ENCODE data around the gene DIDO1.

Gene DIDO1

DNA sequence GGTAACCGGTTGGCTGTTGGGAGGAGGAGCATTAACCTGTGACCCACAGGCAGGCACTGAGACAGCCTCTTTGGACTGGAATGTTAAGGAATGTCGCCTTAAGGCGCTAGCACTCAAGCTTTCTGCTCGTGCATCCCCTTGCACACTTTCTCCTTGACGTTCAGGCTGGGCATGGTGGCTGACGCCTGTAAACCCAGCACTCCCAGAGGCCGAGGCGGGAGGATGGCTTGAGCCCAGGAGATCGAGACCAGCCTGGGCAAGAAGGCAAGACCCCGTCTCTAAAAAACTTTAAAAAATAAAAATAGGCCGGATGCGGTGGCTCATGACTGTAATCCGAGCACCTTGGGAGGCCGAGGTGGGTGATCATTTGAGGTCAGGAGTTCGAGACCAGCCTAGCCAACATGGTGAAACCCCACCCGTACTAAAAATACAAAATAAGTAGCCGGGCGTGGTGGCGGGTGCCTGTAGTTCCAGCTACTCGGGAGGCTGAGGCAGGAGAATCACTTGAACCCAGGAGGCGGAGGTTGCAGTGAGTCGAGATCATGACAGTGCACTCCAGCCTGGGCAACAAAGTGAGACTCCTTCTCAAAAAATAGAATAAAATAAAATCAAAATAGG is 9.8 kb upstream of the DIDO1 start:
- H3K27me3 ChIP-seq (ENCODE audit: insufficient read depth, low read length): no peaks in the 10 kb centered on the region
- 87% methylated on average over 22 of the region's 22 CpGs for WGBS
- H3K4me3 ChIP-seq (ENCODE audit: low read length): peak overlapping the region; percentile 99
- H3K27ac ChIP-seq (ENCODE audit: low read depth, low read length): 0 out of 2 replicates have a peak overlapping the region, but pooled peaks have one; percentile 5
- H3K9me3 ChIP-seq (ENCODE audit: insufficient read depth, low read depth, low read length): no peaks in the 10 kb centered on the region
- peaks cover 45% of the 10 kb centered on the region for H3K36me3 ChIP-seq (ENCODE audit: insufficient read depth, low read length)
- H3K9ac ChIP-seq (ENCODE audit: low read depth, low read length): peak overlapping the region; percentile 99
- peaks cover 48% of the 10 kb centered on the region for H3K4me1 ChIP-seq (ENCODE audit: insufficient read depth, low read length)

DNA sequence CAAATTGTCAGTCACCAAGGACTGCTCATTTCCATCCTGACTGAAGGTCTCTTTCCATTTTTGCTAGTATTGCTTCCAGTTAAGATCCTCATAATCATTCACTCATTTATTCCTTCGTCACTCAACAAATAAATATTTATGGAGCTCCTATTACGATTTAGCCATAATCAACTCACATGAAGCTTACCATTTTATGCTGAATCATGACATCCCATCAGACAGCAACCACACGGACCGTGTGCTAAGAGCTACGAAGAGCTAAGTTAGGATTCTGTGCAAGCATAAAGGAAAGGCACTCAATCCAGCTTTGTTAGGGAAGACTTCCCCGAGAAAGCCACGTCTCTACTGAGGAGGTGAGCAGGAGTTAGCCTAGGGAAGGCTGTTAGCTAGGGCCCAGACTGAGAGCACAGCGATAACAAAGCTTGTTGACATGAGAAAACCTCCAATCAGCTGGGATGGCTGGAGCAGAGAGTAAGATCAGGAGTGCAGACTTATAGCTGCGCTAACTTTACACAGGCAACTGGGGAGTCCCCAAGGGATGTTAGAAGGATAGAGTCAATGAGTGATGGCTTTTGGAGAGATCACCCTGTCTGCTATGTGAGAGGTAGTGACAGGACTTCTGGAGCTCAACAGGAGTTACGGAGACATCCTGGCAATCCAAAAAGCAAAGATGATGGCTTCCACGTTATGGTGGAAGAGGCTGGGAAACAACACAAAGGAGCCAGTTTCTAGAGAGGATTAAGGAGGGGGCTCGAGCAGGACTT is 9.1 kb upstream of the DIDO1 start:
- Histone ChIP-seq H3K27ac (ENCODE audit: low read depth, low read length) (0 out of 2 replicates have a peak overlapping the region, but pooled peaks have one; percentile 5), H3K4me3 (ENCODE audit: low read length) (peak overlapping the region; percentile 99), H3K27me3 (ENCODE audit: insufficient read depth, low read length) (no peaks in the 10 kb centered on the region), H3K9me3 (ENCODE audit: insufficient read depth, low read depth, low read length) (no peaks in the 10 kb centered on the region), H3K36me3 (ENCODE audit: insufficient read depth, low read length) (peaks cover 45% of the 10 kb centered on the region), H3K4me1 (ENCODE audit: insufficient read depth, low read length) (peaks cover 55% of the 10 kb centered on the region), H3K9ac (ENCODE audit: low read depth, low read length) (peak overlapping the region; percentile 33)
- 90% methylated on average over 12 of the region's 12 CpGs for WGBS

- Histone ChIP-seq H3K27me3 (ENCODE audit: insufficient read depth, low read length) (no peaks in the 10 kb centered on the region), H3K4me1 (ENCODE audit: insufficient read depth, low read length) (peaks cover 49% of the 10 kb centered on the region), H3K27ac (ENCODE audit: low read depth, low read length) (no peak overlapping the region), H3K4me3 (ENCODE audit: low read length) (no peak overlapping the region), H3K9me3 (ENCODE audit: insufficient read depth, low read depth, low read length) (no peaks in the 10 kb centered on the region), H3K9ac (ENCODE audit: low read depth, low read length) (no peak overlapping the region), H3K36me3 (ENCODE audit: insufficient read depth, low read length) (peaks cover 45% of the 10 kb centered on the region)
- 82% methylated on average over 3 of the region's 3 CpGs for WGBS
These were observed 7.7 kb upstream of the DIDO1 start for GRCh38 chr20:62933966-62934365.

- 76% methylated on average over 8 of the region's 9 CpGs for WGBS
- Histone ChIP-seq H3K27ac (ENCODE audit: low read depth, low read length) (peak overlapping the region; percentile 13; the same call in 1 of the 2 replicates), H3K9ac (ENCODE audit: low read depth, low read length) (no peak overlapping the region), H3K4me1 (ENCODE audit: insufficient read depth, low read length) (peaks cover 63% of the 10 kb centered on the region), H3K4me3 (ENCODE audit: low read length) (no peak overlapping the region), H3K9me3 (ENCODE audit: insufficient read depth, low read depth, low read length) (no peaks in the 10 kb centered on the region), H3K36me3 (ENCODE audit: insufficient read depth, low read length) (peaks cover 45% of the 10 kb centered on the region), H3K27me3 (ENCODE audit: insufficient read depth, low read length) (no peaks in the 10 kb centered on the region)
These were observed 5.2 kb upstream of the DIDO1 start for GRCh38 chr20:62931464-62931863.

- peaks cover 25% of the 10 kb centered on the region for H3K36me3 ChIP-seq (ENCODE audit: insufficient read depth, low read length)
- peaks cover 56% of the 10 kb centered on the region for H3K4me1 ChIP-seq (ENCODE audit: insufficient read depth, low read length)
- peak overlapping the region; percentile 86 for H3K4me3 ChIP-seq (ENCODE audit: low read length)
- no peaks in the 10 kb centered on the region for H3K27me3 ChIP-seq (ENCODE audit: insufficient read depth, low read length)
- H3K9me3 ChIP-seq (ENCODE audit: insufficient read depth, low read depth, low read length): no peaks in the 10 kb centered on the region
- peak overlapping the region; percentile 99 for H3K27ac ChIP-seq (ENCODE audit: low read depth, low read length)
- WGBS: 2% methylated on average over 44 of the region's 44 CpGs
- H3K9ac ChIP-seq (ENCODE audit: low read depth, low read length): peak overlapping the region; percentile 94
These were observed 2.8 kb upstream of the DIDO1 start for GRCh38 chr20:62929051-62929538.

GRCh38 chr20:62928246-62928939 is 2.1 kb upstream of the DIDO1 start:
- no peaks in the 10 kb centered on the region for H3K9me3 ChIP-seq (ENCODE audit: insufficient read depth, low read depth, low read length)
- H3K4me1 ChIP-seq (ENCODE audit: insufficient read depth, low read length): peaks cover 59% of the 10 kb centered on the region
- H3K36me3 ChIP-seq (ENCODE audit: insufficient read depth, low read length): peaks cover 18% of the 10 kb centered on the region; the same call in 1 of the 2 replicates
- H3K27ac ChIP-seq (ENCODE audit: low read depth, low read length): peak overlapping the region; percentile 99
- 14% methylated on average over 14 of the region's 14 CpGs for WGBS
- no peaks in the 10 kb centered on the region for H3K27me3 ChIP-seq (ENCODE audit: insufficient read depth, low read length)
- peak overlapping the region; percentile 86 for H3K4me3 ChIP-seq (ENCODE audit: low read length)
- peak overlapping the region; percentile 94 for H3K9ac ChIP-seq (ENCODE audit: low read depth, low read length)

GRCh38 chr20:62927128-62927705 is 912 bp upstream of the DIDO1 start:
- WGBS: 74% methylated on average over 8 of the region's 12 CpGs
- Histone ChIP-seq H3K27ac (ENCODE audit: low read depth, low read length) (peak overlapping the region; percentile 99), H3K9ac (ENCODE audit: low read depth, low read length) (peak overlapping the region; percentile 94), H3K27me3 (ENCODE audit: insufficient read depth, low read length) (no peaks in the 10 kb centered on the region), H3K36me3 (ENCODE audit: insufficient read depth, low read length) (peaks cover 8% of the 10 kb centered on the region; the same call in 1 of the 2 replicates), H3K9me3 (ENCODE audit: insufficient read depth, low read depth, low read length) (no peaks in the 10 kb centered on the region), H3K4me3 (ENCODE audit: low read length) (peak overlapping the region; percentile 86), H3K4me1 (ENCODE audit: insufficient read depth, low read length) (peaks cover 53% of the 10 kb centered on the region)

GRCh38 chr20:62925420-62926228 is 681 bp downstream of the DIDO1 start:
- no peaks in the 10 kb centered on the region for H3K9me3 ChIP-seq (ENCODE audit: insufficient read depth, low read depth, low read length)
- peaks cover 53% of the 10 kb centered on the region for H3K4me1 ChIP-seq (ENCODE audit: insufficient read depth, low read length)
- WGBS: under 1% methylated on average over 63 of the region's 63 CpGs
- H3K27me3 ChIP-seq (ENCODE audit: insufficient read depth, low read length): no peaks in the 10 kb centered on the region
- peak overlapping the region; percentile 94 for H3K9ac ChIP-seq (ENCODE audit: low read depth, low read length)
- 0 out of 2 replicates have a peak, but pooled peaks cover under 1% of the 10 kb centered on the region for H3K36me3 ChIP-seq (ENCODE audit: insufficient read depth, low read length)
- peak overlapping the region; percentile 86 for H3K4me3 ChIP-seq (ENCODE audit: low read length)
- peak overlapping the region; percentile 84 for H3K27ac ChIP-seq (ENCODE audit: low read depth, low read length)

GRCh38 chr20:62925076-62925419 is 1.3 kb downstream of the DIDO1 start:
- H3K27me3 ChIP-seq (ENCODE audit: insufficient read depth, low read length): no peaks in the 10 kb centered on the region
- H3K9ac ChIP-seq (ENCODE audit: low read depth, low read length): peak overlapping the region; percentile 94
- peak overlapping the region; percentile 84; the same call in 1 of the 2 replicates for H3K27ac ChIP-seq (ENCODE audit: low read depth, low read length)
- 11% methylated on average over 4 of the region's 4 CpGs for WGBS
- no peaks in the 10 kb centered on the region for H3K9me3 ChIP-seq (ENCODE audit: insufficient read depth, low read depth, low read length)
- H3K4me3 ChIP-seq (ENCODE audit: low read length): peak overlapping the region; percentile 86
- peaks cover 53% of the 10 kb centered on the region for H3K4me1 ChIP-seq (ENCODE audit: insufficient read depth, low read length)
- no peaks in the 10 kb centered on the region for H3K36me3 ChIP-seq (ENCODE audit: insufficient read depth, low read length)

DNA sequence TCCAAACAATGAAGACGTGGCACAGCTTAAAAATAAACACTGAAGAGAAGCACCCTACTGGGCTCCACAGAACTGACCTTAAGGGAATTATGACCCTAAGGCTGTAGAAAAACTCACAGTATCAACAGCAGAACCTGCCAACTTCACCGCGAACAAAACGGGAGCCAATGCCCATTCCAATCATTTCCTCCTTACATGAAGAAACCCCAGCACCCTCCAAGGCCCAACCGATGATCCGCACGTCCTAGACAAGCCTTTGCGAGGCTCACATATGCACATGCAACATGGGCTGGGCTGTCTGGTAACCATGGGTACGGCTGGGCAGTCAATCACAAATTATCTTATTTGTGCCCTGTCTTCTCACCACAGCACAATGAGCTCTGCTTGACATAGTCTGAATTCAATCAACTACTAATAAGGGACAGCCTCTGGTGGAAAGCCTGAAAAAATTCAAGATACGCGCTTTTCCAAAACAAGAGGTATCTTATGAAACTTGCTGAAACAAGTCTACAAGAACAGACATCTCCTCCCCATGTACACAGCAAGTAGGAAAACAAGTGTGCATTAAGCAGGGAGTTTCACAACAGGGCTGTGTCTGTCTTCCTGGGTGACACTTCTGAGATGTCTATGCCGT is 1.7 kb downstream of the DIDO1 start:
- Histone ChIP-seq H3K27me3 (ENCODE audit: insufficient read depth, low read length) (no peaks in the 10 kb centered on the region), H3K9ac (ENCODE audit: low read depth, low read length) (peak overlapping the region; percentile 94), H3K36me3 (ENCODE audit: insufficient read depth, low read length) (no peaks in the 10 kb centered on the region), H3K9me3 (ENCODE audit: insufficient read depth, low read depth, low read length) (no peaks in the 10 kb centered on the region), H3K4me3 (ENCODE audit: low read length) (peak overlapping the region; percentile 86), H3K4me1 (ENCODE audit: insufficient read depth, low read length) (peaks cover 58% of the 10 kb centered on the region), H3K27ac (ENCODE audit: low read depth, low read length) (no peak overlapping the region)
- 46% methylated on average over 12 of the region's 12 CpGs for WGBS
